Stimulated activated CD4-positive, alpha-beta T cell treated with anti-CD3 and anti-CD28 coated beads, TNF-alpha, amount 100 ng/mL, for 4 hours (primary cell): ENCODE data around the gene AP4M1.

Source experiments
- DNase-seq, 3 experiments: peaks; one replicate each; pipeline ENCODE4 v3.0.0-alpha.2; 2020; ENCODE audit warnings: low read depth in 3 of 3

The AP4M1 gene

DNA sequence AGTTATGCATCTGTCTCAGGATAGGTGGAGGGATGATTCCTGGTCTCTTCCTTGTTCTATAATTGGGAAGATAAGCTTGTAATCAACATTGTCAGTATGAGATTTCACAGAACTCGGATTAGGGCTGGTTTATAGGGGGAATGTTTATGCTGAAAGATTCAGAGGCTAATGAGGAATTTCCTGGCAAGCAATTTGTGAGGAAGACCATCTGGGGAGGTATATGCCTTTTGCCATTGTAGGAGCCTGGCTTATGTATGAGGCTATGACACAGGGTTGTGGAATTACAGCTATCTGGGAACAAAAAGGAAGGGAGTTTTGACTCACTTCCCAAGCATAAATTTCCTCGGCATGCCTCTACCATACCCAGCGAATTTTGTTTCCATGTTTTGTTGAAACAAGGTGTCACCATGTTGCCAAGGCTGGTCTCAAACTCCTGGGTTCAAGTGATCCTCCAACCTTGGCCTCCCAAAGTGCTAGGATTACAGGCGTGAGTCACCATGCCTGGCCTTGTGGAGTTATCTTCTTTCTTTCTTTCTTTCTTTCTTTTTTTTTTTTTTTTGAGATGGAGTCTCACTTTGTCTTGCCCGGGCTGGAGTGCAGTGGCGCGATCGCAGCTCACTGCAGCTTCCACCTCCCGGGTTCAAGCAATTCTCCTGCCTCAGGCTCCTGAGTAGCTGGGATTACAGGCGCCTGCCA, 14.2 kb upstream of the AP4M1 start:
- DNase-seq, result no peak

DNA sequence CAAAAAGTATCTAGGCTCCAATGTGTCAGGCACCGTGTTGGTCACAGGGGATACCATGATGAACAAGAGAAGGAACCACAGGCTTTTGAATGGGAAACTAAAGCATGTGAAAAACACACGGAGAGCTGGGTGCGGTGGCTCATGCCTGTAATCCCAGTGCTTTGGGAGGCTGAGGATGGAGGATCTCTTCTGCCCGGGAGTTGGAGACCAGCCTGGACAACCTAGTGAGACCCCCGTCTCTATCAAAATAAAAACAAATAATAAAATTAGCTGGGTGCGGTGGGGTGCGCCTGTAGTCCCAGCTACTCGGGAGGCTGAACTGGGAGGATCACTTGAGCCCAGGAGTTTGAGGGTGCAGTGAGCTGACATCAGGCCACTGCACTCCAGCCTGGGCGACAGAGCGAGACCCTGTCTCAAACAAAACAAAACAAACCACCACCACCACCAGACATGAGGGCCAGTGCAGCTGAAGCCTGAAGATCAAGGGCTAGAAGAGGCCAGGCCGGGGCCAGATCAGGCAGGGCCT, 13.3 kb upstream of the AP4M1 start:
- no peak for DNase-seq

DNA sequence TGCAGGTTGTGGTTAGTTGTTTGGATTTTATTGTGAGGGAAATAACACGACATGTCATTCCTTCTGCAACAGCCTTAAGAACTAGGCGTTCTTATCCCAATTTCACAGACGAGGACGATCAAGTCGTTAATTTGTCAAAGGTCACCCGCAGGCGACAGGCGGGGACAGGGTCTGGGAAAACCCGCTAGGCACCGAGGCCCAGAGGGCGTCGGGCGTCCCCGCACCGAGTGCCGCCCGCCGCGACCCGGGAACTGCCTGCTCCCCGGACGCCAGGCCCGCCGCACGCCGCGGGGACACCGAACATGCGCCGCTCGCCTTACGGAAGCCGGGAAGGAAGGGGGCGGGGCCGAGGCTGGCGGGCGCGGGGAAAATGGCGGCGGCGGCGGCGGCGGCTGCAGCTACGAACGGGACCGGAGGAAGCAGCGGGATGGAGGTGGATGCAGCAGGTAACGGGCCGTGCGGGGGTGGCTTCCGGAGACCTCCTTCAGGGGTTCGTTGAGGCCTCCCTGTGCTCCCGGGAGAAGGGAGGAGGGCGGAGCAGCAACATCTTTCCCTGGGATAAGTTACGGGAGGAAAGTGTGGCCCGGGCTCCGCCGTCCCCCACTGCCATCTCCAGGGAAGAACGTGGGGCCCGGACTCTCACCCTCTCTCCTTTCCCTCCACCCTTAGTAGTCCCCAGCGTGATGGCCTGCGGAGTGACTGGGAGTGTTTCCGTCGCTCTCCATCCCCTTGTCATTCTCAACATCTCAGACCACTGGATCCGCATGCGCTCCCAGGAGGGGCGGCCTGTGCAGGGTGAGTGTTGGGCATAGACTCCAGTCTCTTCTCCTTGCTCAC, 12.6 kb upstream of the AP4M1 start, which contains the start of gene COPS6:
TSS of gene COPS6 (plus strand) at position 349 of the 837 bp plus-strand sequence. CDS start at position 371, 22 bp downstream.
- peak; percentile 67 to 84 (median 73) for DNase-seq

DNA sequence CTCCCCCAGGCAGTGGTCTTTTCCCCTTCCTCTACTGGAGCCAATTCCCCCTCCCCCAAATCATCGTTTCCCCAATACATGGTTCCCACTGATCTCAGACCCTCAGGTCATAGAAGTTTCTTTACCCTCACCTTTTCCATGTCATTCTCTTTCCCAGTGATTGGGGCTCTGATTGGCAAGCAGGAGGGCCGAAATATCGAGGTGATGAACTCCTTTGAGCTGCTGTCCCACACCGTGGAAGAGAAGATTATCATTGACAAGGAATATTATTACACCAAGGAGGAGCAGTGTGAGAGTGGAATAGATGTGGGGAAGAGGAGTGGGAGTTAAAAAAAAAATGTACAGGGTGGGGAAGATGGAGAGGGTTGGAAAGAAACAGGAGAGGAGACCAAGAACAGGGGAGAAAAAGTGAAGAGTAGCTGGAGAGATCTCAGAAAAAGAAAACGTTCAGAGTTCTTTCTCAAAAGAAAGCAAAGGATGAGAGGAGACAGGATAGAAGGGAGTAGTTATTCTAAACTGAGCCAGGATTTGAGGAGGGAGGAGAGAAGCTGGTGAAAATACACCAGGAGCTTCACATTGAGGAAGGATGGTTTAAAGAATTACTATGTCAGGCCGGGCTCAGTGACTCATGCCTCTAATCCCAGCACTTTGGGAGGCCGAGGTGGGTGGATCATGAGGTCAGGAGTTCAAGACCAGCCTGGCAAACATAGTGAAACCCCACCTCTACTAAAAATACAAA, 11.8 kb upstream of the AP4M1 start:
- no peak for DNase-seq

DNA sequence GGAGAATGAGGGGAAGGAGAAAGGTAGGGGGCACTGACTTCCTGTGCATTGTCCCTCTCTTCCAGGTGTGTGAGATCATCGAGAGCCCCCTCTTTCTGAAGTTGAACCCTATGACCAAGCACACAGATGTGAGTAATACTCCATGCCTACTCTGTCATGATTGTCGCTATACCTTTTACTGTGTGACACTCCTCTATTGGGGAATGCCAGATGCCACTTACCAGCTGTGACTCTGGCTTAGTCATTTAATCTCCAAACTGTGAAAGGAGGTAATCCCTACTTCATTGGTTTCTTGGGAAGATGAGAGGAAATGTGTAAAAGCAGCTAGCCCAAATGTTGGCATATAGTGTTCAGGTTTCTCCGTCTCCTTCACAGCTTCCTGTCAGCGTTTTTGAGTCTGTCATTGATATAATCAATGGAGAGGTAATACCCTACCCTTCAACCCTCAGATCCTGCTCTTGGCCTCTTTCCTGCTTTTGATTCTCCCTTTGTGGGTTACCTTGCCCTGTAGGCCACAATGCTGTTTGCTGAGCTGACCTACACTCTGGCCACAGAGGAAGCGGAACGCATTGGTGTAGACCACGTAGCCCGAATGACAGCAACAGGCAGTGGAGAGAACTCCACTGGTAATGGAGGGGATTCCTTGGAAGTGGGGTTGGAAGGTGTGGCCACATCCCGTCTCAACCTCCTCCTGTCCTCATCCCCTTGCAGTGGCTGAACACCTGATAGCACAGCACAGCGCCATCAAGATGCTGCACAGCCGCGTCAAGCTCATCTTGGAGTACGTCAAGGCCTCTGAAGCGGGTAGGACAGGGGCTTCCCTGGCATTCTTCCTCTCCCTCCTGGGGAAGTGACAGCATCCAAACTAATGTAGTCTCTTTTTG, 10.7 kb upstream of the AP4M1 start:
- DNase-seq, result no peak

DNA sequence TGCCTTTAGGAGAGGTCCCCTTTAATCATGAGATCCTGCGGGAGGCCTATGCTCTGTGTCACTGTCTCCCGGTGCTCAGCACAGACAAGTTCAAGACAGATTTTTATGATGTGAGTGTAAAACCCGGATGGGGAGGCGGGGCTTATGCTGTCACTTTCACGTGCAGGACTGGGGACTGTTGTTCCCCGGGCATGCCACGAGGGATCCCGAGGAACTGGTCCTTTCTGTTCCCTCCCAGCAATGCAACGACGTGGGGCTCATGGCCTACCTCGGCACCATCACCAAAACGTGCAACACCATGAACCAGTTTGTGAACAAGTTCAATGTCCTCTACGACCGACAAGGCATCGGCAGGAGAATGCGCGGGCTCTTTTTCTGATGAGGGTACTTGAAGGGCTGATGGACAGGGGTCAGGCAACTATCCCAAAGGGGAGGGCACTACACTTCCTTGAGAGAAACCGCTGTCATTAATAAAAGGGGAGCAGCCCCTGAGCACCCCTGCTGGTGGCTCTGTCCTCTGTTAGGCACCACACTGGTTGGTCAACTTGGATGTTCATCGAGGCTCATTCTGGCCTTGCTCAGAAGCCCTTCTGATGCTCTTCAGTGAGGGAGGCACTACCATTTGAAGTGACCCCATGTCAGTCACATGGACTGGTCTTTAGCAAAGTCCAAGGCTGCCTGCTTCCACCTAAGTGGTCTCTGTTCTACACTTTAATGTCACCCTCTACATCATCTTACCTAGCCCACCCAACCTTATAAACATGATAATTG, 9.8 kb upstream of the AP4M1 start:
- no peak for DNase-seq

DNA sequence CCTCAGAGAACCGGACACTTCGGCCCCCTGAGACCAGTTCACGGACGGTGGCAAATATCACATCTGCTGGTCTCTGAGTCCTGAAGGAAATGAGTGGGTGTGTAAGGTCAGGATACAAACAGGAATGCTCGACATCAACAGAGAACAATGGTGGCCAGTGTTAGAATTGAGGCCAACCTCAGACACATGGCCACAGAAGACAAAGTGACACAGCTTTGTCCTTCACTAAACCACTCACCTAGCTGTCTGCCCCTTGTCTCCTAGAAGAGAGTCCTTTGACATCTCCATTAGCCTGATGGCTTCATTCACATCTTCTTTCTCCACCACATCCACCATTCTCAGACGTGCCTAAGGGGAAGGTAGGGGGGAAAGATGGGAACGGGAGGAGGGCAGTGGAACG, 8.4 kb upstream of the AP4M1 start:
- DNase-seq, result no peak

DNA sequence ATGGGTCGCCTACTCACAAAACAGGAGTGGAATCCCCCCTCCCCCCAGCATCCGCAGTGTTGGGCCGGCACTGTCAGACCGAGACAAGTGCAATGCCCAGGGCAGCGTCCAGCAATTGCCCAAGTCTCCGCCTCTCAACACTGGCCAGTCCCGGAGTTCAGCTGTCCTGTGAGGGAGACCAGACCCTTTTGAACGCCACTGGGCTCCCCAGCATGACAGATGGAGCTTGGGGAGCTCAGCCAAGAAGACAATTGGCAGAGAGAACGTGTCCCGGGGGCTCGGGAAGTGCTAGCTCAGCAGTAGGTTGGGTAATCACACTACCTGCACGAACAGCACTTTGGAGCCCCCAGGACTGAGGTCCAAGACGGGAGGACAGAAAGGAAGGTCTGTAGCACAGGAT, 7.9 kb upstream of the AP4M1 start:
- no peak for DNase-seq

DNA sequence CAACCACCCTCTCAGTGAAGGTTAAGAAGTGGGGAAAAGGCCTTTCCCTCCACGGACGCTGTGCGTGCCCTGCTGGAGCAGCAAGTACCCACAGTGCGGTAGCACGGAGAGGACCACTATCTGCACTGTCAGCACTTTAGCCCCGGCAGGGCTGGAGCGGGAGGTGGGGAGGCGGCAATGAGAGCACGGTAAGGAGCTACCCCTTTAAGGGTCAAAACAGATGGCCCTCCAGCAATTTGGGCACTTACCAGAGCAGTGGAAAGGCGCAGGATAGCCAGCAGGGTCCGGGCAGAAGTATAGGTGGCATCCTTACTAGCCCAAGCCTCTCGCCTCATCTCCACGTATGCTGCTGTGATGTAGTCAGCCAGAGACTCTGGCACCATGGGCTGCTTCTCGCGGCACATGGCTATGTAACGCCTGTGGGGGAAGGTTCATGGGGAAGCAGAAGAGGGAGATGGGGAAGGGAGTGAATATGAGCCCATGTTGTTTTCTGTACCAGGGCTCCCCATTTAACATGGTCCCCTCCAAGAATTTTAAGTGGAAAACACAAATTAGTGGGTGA, 7.4 kb upstream of the AP4M1 start:
- DNase-seq, result no peak

DNA sequence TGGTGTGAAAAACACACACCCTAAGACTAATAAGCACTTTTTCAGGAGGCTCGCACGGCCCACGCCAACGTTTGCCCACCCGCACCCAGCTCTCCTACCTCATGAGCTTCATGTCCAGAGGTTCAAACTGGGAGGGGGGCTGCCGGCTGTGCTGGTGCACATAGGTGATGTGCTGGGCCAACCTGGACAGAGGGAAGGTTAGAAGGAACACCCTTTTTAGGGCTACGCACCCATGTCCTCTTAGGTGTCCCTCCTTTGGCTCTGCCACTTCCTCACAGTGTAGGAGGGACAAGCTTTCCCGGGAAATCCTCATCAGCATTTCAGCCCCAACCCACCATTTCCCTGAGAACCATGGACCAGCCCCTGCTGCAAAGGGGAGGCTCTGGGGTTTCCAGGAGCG, 6.2 kb upstream of the AP4M1 start:
- DNase-seq, result no peak

DNA sequence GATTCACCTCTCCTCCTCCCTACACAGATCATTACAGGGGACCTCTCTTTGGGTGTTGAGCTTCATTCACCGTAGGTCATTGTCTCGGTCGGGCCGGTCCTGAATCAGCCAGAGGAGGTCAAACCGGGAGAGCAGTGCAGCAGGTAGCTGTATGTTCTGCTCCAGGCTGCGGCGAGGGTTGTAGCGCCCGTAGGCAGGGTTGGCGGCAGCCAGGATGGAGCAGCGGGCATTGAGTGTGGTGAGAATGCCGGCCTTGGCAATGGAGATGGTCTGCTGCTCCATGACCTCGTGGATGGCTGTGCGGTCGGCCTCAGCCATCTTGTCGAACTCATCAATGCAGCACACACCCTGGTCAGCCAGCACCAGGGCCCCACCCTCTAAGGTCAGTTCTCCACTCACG, 5.7 kb upstream of the AP4M1 start:
- no peak for DNase-seq

DNA sequence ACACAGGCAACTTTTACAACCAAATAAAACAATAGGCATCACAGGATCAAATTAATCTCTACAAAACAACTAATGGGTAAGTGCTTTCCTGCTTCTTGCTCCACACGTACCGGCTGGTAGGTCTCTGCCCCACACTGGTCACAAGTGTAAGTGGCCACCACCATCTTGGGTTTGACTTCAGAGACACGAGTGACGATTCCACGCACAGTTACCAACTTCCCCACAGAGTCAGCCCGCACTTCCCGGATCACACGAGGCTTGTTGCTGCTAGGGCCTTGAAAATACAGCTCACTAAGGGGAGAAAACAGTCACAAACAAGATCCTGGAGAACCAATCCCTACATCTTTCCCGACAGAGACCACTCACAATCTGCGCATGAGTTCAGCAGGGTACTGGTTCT, 2.5 kb upstream of the AP4M1 start:
- DNase-seq, result no peak

DNA sequence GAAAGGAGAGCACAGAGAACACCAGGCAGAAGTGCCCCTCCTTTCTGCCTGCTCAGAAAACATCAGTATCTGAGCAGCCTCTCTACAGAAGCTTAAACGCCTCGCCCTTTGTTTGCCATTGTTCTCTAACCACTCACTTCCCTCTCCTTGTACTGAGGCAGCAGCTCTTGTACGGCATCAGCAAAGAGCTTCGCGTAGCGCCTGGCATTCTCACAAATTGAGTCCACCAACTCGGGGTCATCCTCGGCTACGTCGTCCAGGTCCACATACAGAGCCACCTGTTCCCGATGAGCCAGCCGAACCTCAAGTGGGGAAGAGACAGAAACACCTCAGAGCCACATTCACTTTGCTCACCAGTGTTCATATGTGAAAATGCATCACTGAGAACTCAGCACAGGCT, 2.0 kb upstream of the AP4M1 start:
- no peak for DNase-seq

DNA sequence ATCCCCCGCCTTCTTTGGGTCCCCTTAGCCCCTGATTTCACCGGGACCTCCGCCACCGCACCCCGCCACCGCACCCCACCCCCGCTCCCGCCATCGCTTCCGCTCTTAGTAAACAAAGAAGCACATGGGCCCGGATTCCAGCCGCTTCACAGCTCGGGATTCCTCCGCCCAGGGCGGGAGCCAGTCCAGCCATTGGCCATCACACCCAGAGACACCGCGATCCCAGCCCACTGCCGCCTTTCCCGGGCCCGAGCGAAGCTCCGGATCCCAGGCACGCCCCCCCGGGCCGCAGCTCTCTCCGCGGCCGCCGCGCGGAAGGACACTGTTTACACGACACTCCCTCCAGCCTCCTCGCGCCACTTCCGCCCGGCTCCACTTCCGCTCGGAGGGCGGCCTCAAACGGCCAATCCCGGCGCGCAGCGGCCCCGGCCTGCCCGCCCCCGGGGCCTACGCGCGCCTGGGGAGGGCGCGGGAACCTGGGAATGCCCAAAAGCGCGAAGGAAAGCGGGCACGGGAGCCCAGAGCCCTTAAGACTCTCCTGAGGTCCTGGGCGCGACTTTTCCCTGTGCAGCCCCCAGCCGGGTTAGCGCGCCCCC, 925 bp upstream of the AP4M1 start:
- peak; percentile 68 to 79 (median 75) for DNase-seq

DNA sequence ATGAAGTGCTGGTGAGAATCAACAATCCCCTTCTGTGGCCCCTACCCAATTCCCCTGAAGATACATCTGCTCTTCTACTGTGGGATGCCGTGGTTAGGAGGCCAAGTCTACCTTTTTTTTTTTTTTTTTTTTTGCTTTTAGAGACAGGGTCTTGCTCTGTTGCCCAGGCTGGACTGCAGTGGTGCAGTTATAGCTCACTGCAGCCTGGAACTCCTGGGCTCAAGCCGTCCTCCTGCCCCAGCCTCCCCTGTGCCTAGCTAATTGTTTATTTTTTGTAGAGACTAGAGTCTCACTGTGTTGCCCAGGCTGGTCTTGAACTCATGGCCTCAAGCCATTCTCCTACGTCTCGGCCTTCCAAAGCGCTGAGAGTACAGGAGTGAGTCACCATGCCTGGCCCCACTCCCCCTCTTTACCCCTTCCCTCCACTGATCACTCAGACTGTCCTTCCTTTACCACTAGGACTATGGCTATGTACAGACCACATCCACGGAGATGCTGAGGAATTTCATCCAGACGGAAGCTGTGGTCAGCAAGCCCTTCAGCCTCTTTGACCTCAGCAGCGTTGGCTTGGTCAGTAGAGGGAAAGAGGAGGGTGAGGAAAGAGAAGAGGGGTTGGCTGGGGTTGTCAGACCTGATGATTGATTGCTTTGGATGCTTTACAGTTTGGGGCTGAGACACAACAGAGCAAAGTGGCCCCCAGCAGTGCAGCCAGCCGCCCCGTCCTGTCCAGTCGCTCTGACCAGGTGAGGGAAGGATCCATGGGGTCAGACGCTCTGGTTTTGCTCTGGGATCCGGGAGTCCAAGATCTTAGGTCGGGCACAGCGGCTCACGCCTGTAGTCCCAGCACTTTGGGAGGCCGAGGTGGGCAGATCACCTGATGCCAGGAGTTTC, 1.8 kb downstream of the AP4M1 start:
- no peak for DNase-seq

DNA sequence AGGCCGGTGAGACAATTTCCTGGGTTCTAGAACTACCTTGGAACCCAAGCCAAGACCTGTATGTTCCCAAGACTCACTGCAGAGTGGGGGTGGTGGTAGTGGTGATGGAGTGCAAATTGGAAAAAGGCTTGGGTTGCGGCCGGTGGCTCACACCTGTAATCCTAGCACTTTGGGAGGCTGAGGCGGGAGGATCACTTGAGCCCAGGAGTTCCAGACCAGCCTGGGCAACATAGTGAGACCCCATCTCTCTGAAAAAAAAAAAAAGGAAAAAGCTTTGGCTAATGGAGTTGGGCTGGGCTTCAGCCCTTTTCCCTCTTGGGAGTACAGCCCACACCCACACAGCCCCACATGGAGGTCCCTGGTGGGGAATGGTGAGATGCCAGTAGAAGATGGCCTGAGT, 4.1 kb downstream of the AP4M1 start:
- DNase-seq, result no peak

DNA sequence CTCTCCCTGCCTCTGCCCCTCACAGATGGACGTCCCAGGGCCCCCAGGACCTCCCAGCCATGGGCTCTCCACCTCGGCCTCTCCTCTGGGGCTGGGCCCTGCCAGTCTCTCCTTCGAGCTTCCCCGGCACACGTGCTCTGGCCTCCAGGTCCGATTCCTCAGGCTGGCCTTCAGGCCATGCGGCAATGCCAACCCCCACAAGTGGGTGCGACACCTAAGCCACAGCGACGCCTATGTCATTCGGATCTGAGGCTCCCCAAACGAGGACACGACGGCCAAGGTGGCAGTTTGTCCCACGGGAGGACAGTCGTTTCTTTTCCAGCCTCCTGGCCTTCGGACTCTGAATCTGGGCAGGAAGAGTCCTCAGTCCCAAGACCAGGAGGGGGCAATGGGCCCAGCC, 5.2 kb downstream of the AP4M1 start:
- DNase-seq, result no peak

DNA sequence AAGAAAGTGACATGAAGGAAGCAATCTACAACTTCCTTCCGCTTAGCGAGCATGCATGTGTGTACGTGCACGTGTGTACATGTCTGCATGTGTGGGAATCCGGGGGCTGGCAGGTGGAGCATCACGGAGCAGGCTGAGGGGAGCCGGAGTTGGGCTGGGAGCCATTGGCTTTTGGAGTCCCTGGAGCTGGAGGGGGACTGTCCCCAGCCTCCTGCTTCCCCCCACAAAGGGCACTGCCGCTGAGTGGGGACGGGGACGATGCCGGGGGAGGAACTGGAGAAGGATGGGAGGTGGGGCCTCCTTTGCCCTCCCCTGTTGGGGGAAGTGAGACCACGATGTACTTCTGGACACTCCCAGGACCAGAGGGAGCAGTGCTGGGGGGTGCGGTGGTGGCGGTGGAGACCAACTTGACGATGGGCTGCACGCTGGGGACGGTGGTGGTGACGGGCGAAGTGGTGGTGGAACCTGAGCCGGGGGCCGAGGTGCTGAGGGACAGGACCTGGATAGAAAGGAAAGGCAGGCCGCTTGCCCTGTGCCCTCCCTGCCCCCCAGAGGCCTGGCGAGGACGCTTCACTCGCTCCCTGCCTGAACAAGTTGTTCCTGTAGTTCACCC, 5.8 kb downstream of the AP4M1 start:
- DNase-seq, result no peak
